Transverse colon (tissue), 4 donors: ENCODE results near the gene APOL1.

ENCODE experiments used
- CTCF ChIP-seq, 5 experiments: fragments of 200-600 bp in 3 of 5; fragments of 450-650 bp in 2 of 5; sonication (generic) in 3 of 5; IDR thresholded peaks; 1 replicate in 2 of 5; 2 replicates in 3 of 5; pipeline ENCODE4 v1.5.1; 2016 to 2017; ENCODE audit warnings: antibody characterized with exemption in 5 of 5, inconsistent platforms in 3 of 5, mild to moderate bottlenecking in 2 of 5, moderate library complexity in 1 of 5
- EP300 ChIP-seq: sonication (generic); formaldehyde crosslinking; IDR thresholded peaks from one replicate; pipeline ENCODE4 v1.6.1; 2017; ENCODE audit warnings: antibody characterized with exemption, low read depth
- POLR2A ChIP-seq: fragments of 450-650 bp; IDR thresholded peaks from one replicate; pipeline ENCODE4 v1.6.1; 2016; ENCODE audit warnings: antibody characterized with exemption, mild to moderate bottlenecking, moderate library complexity
- POLR2AphosphoS5 ChIP-seq, 3 donors: sonication (generic); formaldehyde crosslinking; IDR thresholded peaks; one replicate each; pipeline ENCODE4 v1.6.1; 2016; ENCODE audit warnings: antibody characterized with exemption in 3 of 3

GRCh38 chr22:36212901-36213300 is 40.0 kb upstream of the APOL1 start:
- TF ChIP-seq CTCF (IDR thresholded peaks at IDR 0.05), result no peak
- no peak for TF ChIP-seq POLR2A
- TF ChIP-seq EP300, result no peak
- no peak for TF ChIP-seq POLR2AphosphoS5 (IDR thresholded peaks at IDR 0.05)
